ENCODE results near the gene GOLIM4.

The GOLIM4 gene

GRCh38 chr3:168083906-168084305 is 11.8 kb downstream of the GOLIM4 start:
- no peak overlapping the region for H3K27ac ChIP-seq
- TF ChIP-seq ZFX (IDR thresholded peaks at IDR 0.05; ENCODE audit: borderline replicate concordance) (no peak), CTCF (IDR thresholded peaks at IDR 0.05) (no peak)

DNA sequence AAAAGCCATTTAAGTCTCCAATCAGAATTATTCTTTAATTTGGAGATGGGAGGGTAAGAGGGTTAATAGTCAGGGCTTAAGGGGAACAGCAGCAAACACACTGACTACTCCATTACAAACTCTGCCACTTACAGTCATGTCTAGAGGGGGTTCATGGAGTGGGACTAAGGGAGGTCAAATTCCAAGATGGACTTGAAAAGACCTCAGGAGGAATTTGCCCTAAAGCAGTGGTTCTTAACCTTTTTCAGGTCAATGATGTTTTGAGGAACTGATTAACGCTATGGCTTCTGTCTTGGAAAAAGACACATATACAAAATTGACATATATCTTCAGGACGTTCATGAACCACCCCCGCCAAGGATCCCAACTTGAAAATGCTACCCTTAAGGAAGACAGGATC is 13.9 kb downstream of the GOLIM4 start:
- H3K27ac ChIP-seq = no peak overlapping the region
- TF ChIP-seq CTCF (IDR thresholded peaks at IDR 0.05) = no peak
- TF ChIP-seq ZFX (IDR thresholded peaks at IDR 0.05; ENCODE audit: borderline replicate concordance) = no peak

DNA sequence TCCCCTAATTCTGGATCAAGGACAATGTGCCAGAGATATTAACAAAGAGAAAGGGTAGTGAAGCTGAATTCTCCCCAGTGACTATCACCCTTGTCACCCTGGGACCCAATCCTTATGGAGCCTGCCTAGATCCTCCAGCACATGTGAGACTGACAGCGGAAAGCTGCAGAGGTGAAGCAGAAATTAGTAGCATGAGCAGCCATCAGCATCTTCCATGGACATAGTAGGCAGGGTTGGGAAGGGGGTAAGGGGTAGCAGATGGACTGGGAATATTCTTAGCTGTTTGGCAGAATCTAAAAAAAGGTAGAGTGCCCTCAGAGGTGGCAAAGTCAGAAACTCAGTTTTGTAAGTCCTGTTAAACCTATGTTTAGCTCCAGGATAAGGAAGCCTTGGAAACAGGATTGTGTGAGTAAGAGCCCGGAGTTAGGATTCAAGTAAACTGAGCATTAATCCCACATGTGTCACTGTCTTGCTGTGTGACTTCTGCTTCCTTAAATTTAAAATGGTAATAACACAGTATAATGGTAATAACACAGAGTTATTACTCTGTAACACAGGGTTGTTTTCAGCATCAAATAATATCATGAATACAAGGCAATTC is 14.5 kb downstream of the GOLIM4 start:
- TF ChIP-seq ZFX (IDR thresholded peaks at IDR 0.05; ENCODE audit: borderline replicate concordance) (no peak), CTCF (IDR thresholded peaks at IDR 0.05) (no peak)
- H3K27ac ChIP-seq = no peak overlapping the region

DNA sequence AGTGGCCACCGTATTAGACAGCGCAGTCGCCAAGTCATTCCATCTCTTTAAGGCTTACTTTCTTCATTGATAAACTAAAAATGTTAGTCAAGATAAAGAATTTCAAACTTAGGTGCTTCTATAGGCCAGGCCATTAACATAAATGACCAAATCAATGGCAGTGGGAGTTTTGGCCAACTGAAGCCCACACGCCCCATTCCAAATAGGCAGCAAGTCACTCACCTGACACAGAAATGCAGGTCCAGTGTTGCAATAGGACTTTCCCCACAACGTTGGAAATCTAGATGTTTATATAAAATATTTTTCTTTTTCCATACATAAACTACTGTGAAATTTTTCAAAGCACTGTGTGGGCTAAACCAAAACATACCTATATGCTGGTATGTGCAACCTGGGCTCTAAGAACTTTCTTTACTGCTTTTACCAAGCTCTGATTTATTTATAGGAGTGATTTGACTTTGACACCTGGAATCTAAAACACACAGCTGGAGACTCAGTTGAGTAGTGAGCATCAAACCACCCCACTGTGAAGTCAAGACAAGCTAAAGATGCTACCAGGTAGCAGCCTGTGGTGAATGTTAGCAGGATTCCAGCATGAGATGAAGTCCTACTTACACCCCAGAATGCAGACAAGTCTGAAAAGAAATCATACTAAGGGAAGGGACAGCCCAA is 15.1 kb downstream of the GOLIM4 start:
- TF ChIP-seq ZFX (IDR thresholded peaks at IDR 0.05; ENCODE audit: borderline replicate concordance) (no peak), CTCF (IDR thresholded peaks at IDR 0.05) (no peak)
- no peak overlapping the region for H3K27ac ChIP-seq

- H3K27ac ChIP-seq = no peak overlapping the region
- TF ChIP-seq CTCF (IDR thresholded peaks at IDR 0.05) (no peak), ZFX (IDR thresholded peaks at IDR 0.05; ENCODE audit: borderline replicate concordance) (no peak)
Measured at GRCh38 chr3:168080022-168080421, 15.7 kb downstream of the GOLIM4 start.

DNA sequence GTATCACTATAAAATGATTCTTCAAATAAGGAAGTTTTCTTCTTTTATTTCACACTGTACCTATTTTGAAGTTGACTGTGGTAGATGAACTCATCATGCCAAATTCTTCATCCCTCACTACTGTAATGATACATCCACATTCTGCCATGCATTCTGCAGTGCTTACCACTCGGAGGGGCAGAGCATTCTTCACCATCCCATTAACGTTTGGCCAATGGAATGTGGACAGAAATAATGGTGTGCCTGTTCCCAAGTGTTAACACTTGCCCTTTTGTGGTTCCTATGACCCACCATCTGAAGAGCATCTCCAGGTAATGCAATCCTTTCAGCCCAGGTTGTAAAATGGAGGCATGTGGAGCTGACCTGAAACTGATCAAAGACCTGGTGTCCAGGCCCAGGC is 18.6 kb downstream of the GOLIM4 start:
- TF ChIP-seq CTCF (IDR thresholded peaks at IDR 0.05) (no peak), ZFX (IDR thresholded peaks at IDR 0.05; ENCODE audit: borderline replicate concordance) (no peak)
- no peak overlapping the region for H3K27ac ChIP-seq

GRCh38 chr3:168073842-168074605 is 21.7 kb downstream of the GOLIM4 start:
- TF ChIP-seq CTCF (IDR thresholded peaks at IDR 0.05) = no peak
- no peak overlapping the region for H3K27ac ChIP-seq
